LNCaP clone FGC (cell line): ENCODE results near the gene MAGI2.

Experiments
- DNase-seq: peaks from one replicate; pipeline ENCODE4 v3.0.0-alpha.2; 2011; ENCODE audit warnings: low read depth
- H3K4me3 ChIP-seq: 2 replicates; pipeline ENCODE4 v1.5.1; 2011; ENCODE audit warnings: mild to moderate bottlenecking, low read depth, low read length, control low read depth
- CTCF ChIP-seq: IDR thresholded peaks from 2 replicates; pipeline ENCODE4 v1.5.1; 2012; ENCODE audit warnings: mild to moderate bottlenecking; ENCODE audit not compliant: control insufficient read depth, insufficient read depth; ENCODE audit errors: extremely low read depth

MAGI2 gene

GRCh38 chr7:78267141-78267540, 1186.3 kb downstream of the MAGI2 start:
- no peak for DNase-seq
- H3K4me3 ChIP-seq = no peak overlapping the region
- TF ChIP-seq CTCF = no peak

GRCh38 chr7:78265486-78265885, 1188.0 kb downstream of the MAGI2 start:
- H3K4me3 ChIP-seq = no peak overlapping the region

GRCh38 chr7:78265071-78265470, 1188.4 kb downstream of the MAGI2 start:
- TF ChIP-seq CTCF = no peak
- no peak for DNase-seq
- H3K4me3 ChIP-seq = no peak overlapping the region

More at GRCh38 chr7:78265486-78265885, 1188.0 kb downstream of the MAGI2 start:
- no peak for DNase-seq
- no peak for TF ChIP-seq CTCF

- no peak for TF ChIP-seq CTCF
- no peak overlapping the region for H3K4me3 ChIP-seq
- no peak for DNase-seq
Measured at GRCh38 chr7:78264105-78264504, 1189.4 kb downstream of the MAGI2 start.

- DNase-seq = no peak
- no peak for TF ChIP-seq CTCF
- H3K4me3 ChIP-seq = no peak overlapping the region
Measured at GRCh38 chr7:78261739-78262138, 1191.7 kb downstream of the MAGI2 start.

GRCh38 chr7:78261302-78261701, 1192.2 kb downstream of the MAGI2 start:
- no peak for TF ChIP-seq CTCF
- DNase-seq = no peak
- H3K4me3 ChIP-seq = no peak overlapping the region

GRCh38 chr7:78260826-78261225, 1192.6 kb downstream of the MAGI2 start:
- TF ChIP-seq CTCF = no peak
- no peak overlapping the region for H3K4me3 ChIP-seq
- no peak for DNase-seq
